Skin of body (tissue), 2 donors: ENCODE data around the gene SEC14L1. TPM values are rescaled to one million over a fixed set of nuclear protein-coding genes. Genes with fewer than 3 reads are reported as not detected.

Experiments
- DNase-seq: peaks from one replicate; lab custom pipeline; 2025; lab: John Stamatoyannopoulos, UW
- total RNA-seq: library from RNA; depleted of rRNA; stranded (reverse); fragments of >200 nt; gene quantifications from one replicate; pipeline ENCODE4 v1.2.3, GENCODE V29; 2014

SEC14L1 gene
- total RNA-seq, 1 donor from 2014 or later: 56.4 TPM

- DNase-seq: no peak
These were observed 47.6 kb downstream of the SEC14L1 start for GRCh38 chr17:77188084-77189066.

- DNase-seq: no peak
These were observed 48.4 kb downstream of the SEC14L1 start for GRCh38 chr17:77189148-77189547.

- no peak for DNase-seq
These were observed 49.8 kb downstream of the SEC14L1 start for GRCh38 chr17:77190576-77190975.

GRCh38 chr17:77191244-77191643 is 50.5 kb downstream of the SEC14L1 start:
- no peak for DNase-seq

- DNase-seq: no peak
These were observed 52.9 kb downstream of the SEC14L1 start for GRCh38 chr17:77193653-77194052.

- DNase-seq: no peak
These were observed 53.4 kb downstream of the SEC14L1 start for GRCh38 chr17:77194179-77194578.

- no peak for DNase-seq
These were observed 55.5 kb downstream of the SEC14L1 start for GRCh38 chr17:77196251-77196650.

GRCh38 chr17:77197115-77197514 is 56.3 kb downstream of the SEC14L1 start:
- DNase-seq: no peak

GRCh38 chr17:77200711-77201110 is 59.9 kb downstream of the SEC14L1 start:
- DNase-seq: no peak

GRCh38 chr17:77203436-77203835 is 62.7 kb downstream of the SEC14L1 start:
- DNase-seq: no peak

GRCh38 chr17:77203846-77204245 is 63.1 kb downstream of the SEC14L1 start:
- DNase-seq: no peak

- DNase-seq: no peak
These were observed 63.8 kb downstream of the SEC14L1 start for GRCh38 chr17:77204536-77204935.

- no peak for DNase-seq
These were observed 64.8 kb downstream of the SEC14L1 start for GRCh38 chr17:77205396-77206125.

GRCh38 chr17:77206158-77206956 is 65.6 kb downstream of the SEC14L1 start:
- no peak for DNase-seq

GRCh38 chr17:77207689-77208216 is 67.0 kb downstream of the SEC14L1 start:
- no peak for DNase-seq

- DNase-seq: no peak
These were observed 67.5 kb downstream of the SEC14L1 start for GRCh38 chr17:77208217-77208808.

- no peak for DNase-seq
These were observed 68.1 kb downstream of the SEC14L1 start for GRCh38 chr17:77208856-77209255.

GRCh38 chr17:77209330-77209748 is 68.6 kb downstream of the SEC14L1 start:
- no peak for DNase-seq

GRCh38 chr17:77210331-77210730 is 69.6 kb downstream of the SEC14L1 start:
- DNase-seq: no peak

- no peak for DNase-seq
These were observed 70.3 kb downstream of the SEC14L1 start for GRCh38 chr17:77210946-77211541.
